Endothelial cell of umbilical vein (primary cell): ENCODE results near the gene MARCHF9. TPM values are rescaled to one million over a fixed set of nuclear protein-coding genes. Genes with fewer than 3 reads are reported as not detected.

Experiments
- BruUV-seq: library from RNA; stranded (reverse); fragments of 400-500 nt; replicated peaks from 2 replicates; lab custom pipeline; 2021; lab: Mats Ljungman, UMichigan
- CTCF ChIA-PET: fragments of 300-600, 350-600 bp; sonication (Branson Sonifier 250); formaldehyde crosslinking; loops from one replicate; lab custom pipeline; 2021; ENCODE audit warnings: antibody characterized with exemption, inconsistent platforms; lab: Charles Lee
- POLR2A ChIA-PET: fragments of 300-600, 350-600 bp; sonication (Branson Sonifier 250); formaldehyde crosslinking; loops from one replicate; lab custom pipeline; 2021; ENCODE audit warnings: antibody characterized with exemption, inconsistent platforms; lab: Charles Lee
- DNase-seq: peaks from one replicate; pipeline ENCODE4 v3.0.0-alpha.2; 2011; ENCODE audit warnings: low read depth, low spot score
- FAIRE-seq: peaks from 2 replicates; lab custom pipeline; 2011; peaks lifted over from hg19 to GRCh38; lab: Jason Lieb, UNC
- H2AFZ ChIP-seq: 2 replicates; pipeline ENCODE4 v1.6.0; 2012; ENCODE audit warnings: low read depth, low read length, control low read depth, inconsistent platforms
- H3K27ac ChIP-seq: 2 replicates; pipeline ENCODE4 v1.5.1; 2011; ENCODE audit warnings: low read depth, mild to moderate bottlenecking, control low read depth, low read length, moderate library complexity; ENCODE audit not compliant: insufficient read depth
- H3K27me3 ChIP-seq, 2 experiments: 2 replicates each; pipeline versions ENCODE4 v1.6.0 to v1.6.1; 2011; ENCODE audit warnings: low read length in 2 of 2, mixed read lengths in 1 of 2; ENCODE audit not compliant: control insufficient read depth in 2 of 2, insufficient read depth in 2 of 2
- H3K36me3 ChIP-seq, 2 experiments: 2 replicates in 1 of 2; 3 replicates in 1 of 2; pipeline ENCODE4 v1.5.1; 2011; ENCODE audit warnings: low read length in 2 of 2, mild to moderate bottlenecking in 1 of 2, moderate library complexity in 1 of 2; ENCODE audit not compliant: control insufficient read depth in 2 of 2, insufficient read depth in 2 of 2; ENCODE audit errors: extremely low read depth in 1 of 2
- H3K4me1 ChIP-seq: 3 replicates; pipeline ENCODE4 v1.5.1; 2011; ENCODE audit warnings: mild to moderate bottlenecking, low read length; ENCODE audit not compliant: control insufficient read depth, insufficient read depth; ENCODE audit errors: extremely low read depth
- H3K4me2 ChIP-seq: 2 replicates; pipeline ENCODE4 v1.6.1; 2011; ENCODE audit warnings: low read length, control low read depth, mixed read lengths; ENCODE audit not compliant: insufficient read depth
- H3K4me3 ChIP-seq, 3 experiments: fragments of 200-600 bp in 1 of 3; sonication (generic), shearing (Covaris generic) in 1 of 3; replicated peaks in 1 of 3; 2 replicates each; pipeline ENCODE4 v1.5.1; 2011 to 2016; ENCODE audit warnings: control low read depth in 3 of 3, low read length in 3 of 3, mild to moderate bottlenecking in 2 of 3, inconsistent platforms in 1 of 3, low read depth in 1 of 3, moderate library complexity in 1 of 3; ENCODE audit not compliant: insufficient read depth in 1 of 3
- H3K79me2 ChIP-seq: 2 replicates; pipeline ENCODE4 v1.6.0; 2012; ENCODE audit warnings: low read length, inconsistent platforms; ENCODE audit not compliant: control insufficient read depth, insufficient read depth
- H3K9ac ChIP-seq: replicated peaks from 2 replicates; pipeline ENCODE3; 2011; ENCODE audit warnings: low read length, control low read depth; ENCODE audit not compliant: insufficient read depth; ENCODE audit errors: extremely low read depth
- H3K9me1 ChIP-seq: replicated peaks from 3 replicates; pipeline ENCODE4 v1.6.0; 2011; ENCODE audit warnings: mild to moderate bottlenecking, low read length; ENCODE audit not compliant: control insufficient read depth, insufficient read depth; ENCODE audit errors: extremely low read depth
- H3K9me3 ChIP-seq: replicated peaks from 2 replicates; pipeline ENCODE4 v1.5.1; 2012; ENCODE audit warnings: low read length, inconsistent platforms; ENCODE audit not compliant: control insufficient read depth, insufficient read depth
- H4K20me1 ChIP-seq: replicated peaks from 2 replicates; pipeline ENCODE3; 2011; ENCODE audit warnings: mild to moderate bottlenecking, low read length; ENCODE audit not compliant: control insufficient read depth, insufficient read depth; ENCODE audit errors: extremely low read depth
- CTCF ChIP-seq, 2 donors: IDR thresholded peaks; 1 replicate in 1 of 2; 2 replicates in 1 of 2; pipeline ENCODE4 v1.5.1; 2011; ENCODE audit warnings: low read length in 2 of 2, mild to moderate bottlenecking in 2 of 2, moderate library complexity in 2 of 2, control low read depth in 1 of 2, inconsistent platforms in 1 of 2, low read depth in 1 of 2; ENCODE audit not compliant: insufficient read depth in 1 of 2; ENCODE audit errors: extremely low read depth in 1 of 2
- EZH2 ChIP-seq: IDR thresholded peaks from 2 replicates; pipeline ENCODE4 v1.6.1; 2012; ENCODE audit warnings: borderline replicate concordance, low read depth, mild to moderate bottlenecking, moderate library complexity, low read length, inconsistent platforms; ENCODE audit not compliant: severe bottlenecking
- FOS ChIP-seq: IDR thresholded peaks from 2 replicates; pipeline ENCODE4 v1.6.1; 2011; ENCODE audit warnings: mild to moderate bottlenecking, low read length, moderate library complexity, borderline replicate concordance; ENCODE audit not compliant: insufficient read depth
- GATA2 ChIP-seq: IDR thresholded peaks from 2 replicates; pipeline ENCODE4 v1.7.0; 2011; ENCODE audit warnings: low read depth, mild to moderate bottlenecking, moderate library complexity, mixed read lengths, low read length; ENCODE audit not compliant: insufficient read length, insufficient read depth
- JUN ChIP-seq: IDR thresholded peaks from 2 replicates; pipeline ENCODE4 v1.6.1; 2011; ENCODE audit warnings: borderline replicate concordance, low read depth; ENCODE audit not compliant: insufficient read length, insufficient read depth
- MYC ChIP-seq: IDR thresholded peaks from one replicate; pipeline ENCODE4 v1.6.1; 2011; ENCODE audit warnings: mild to moderate bottlenecking, low read depth, low read length
- POLR2A ChIP-seq: IDR thresholded peaks from 2 replicates; pipeline ENCODE4 v1.6.1; 2012; ENCODE audit warnings: low read depth, mild to moderate bottlenecking, control low read depth, low read length
- POLR2AphosphoS5 ChIP-seq: IDR thresholded peaks from 2 replicates; pipeline ENCODE4 v1.6.1; 2012; ENCODE audit warnings: low read depth, mild to moderate bottlenecking, control low read depth, low read length, moderate library complexity; ENCODE audit not compliant: insufficient read depth
- dilution Hi-C: fragments of 300-500 bp; cut with MboI; formaldehyde crosslinking; loops from one replicate; pipeline ENCODE4 v1.15.0; 2019; ENCODE audit warnings: low sequenced_read_pairs; ENCODE audit not compliant: extremely low pct_ligation_motif_present
- intact Hi-C: fragments of 100-400 bp; cut with micrococcal nuclease; formaldehyde crosslinking; loops from one replicate; pipeline ENCODE4 v1.10.0; 2022
- polyA plus RNA-seq, 4 experiments: library from polyadenylated mRNA; depleted of rRNA in 3 of 4; stranded (reverse) in 3 of 4; unstranded in 1 of 4; fragments of >200 nt; gene quantifications; 2 replicates each; pipeline versions ENCODE4 v1.2.1 to v1.2.3, GENCODE V29; 2011 to 2012; ENCODE audit warnings: missing spikeins in 1 of 4
- total RNA-seq: library from RNA; stranded (reverse); gene quantifications from 2 replicates; pipeline ENCODE4 v1.2.3, GENCODE V29; 2021

MARCHF9 gene
- total and polyA plus RNA-seq, 2 donors (not counting 3 experiments of a cell fraction or from before 2014, with no cell fraction given): 4.6 to 4.8 TPM

- peaks cover 0 to 2% of the 10 kb centered on the region in 2 experiments for H3K36me3 ChIP-seq
- peaks cover 22 to 24% of the 10 kb centered on the region in 2 experiments for H3K27me3 ChIP-seq
- no peak overlapping the region for H2AFZ ChIP-seq
- FAIRE-seq: no peak
- CTCF ChIA-PET: interaction anchor here (1.3 kb wide), 1 partner anchor 13 kb away, joined by 4 read pairs; the partner anchor contains the start of gene TSFM
- TF ChIP-seq POLR2AphosphoS5 (no peak), EZH2 (no peak), MYC (no peak), POLR2A (no peak), JUN (no peak), GATA2 (no peak), FOS (no peak), CTCF (IDR thresholded peaks at IDR 0.05; ENCODE audit: extremely low read depth in 1 of 2, insufficient read depth in 1 of 2, low read depth in 1 of 2, low read length in 2 of 2) (no peak)
- no peak overlapping the region for H3K9ac ChIP-seq
- no peaks in the 10 kb centered on the region for H3K9me3 ChIP-seq
- no peak overlapping the region for H3K4me3 ChIP-seq
- DNase-seq: no peak
- H3K9me1 ChIP-seq: no peaks in the 10 kb centered on the region
- no peaks in the 10 kb centered on the region for H4K20me1 ChIP-seq
- no peak overlapping the region for H3K27ac ChIP-seq
- dilution Hi-C loops (no loop called here), intact Hi-C loops (no loop called here)
- no peak overlapping the region for H3K4me2 ChIP-seq
- POLR2A ChIA-PET: no interaction called here
- peaks cover 2% of the 10 kb centered on the region for H3K79me2 ChIP-seq
- peaks cover 30% of the 10 kb centered on the region for H3K4me1 ChIP-seq
- BruUV-seq: no TSS peak
Measured at GRCh38 chr12:57769594-57769993, 14.7 kb downstream of the MARCHF9 start.
